SK-N-SH treated with all-trans-retinoic acid at 6 μM for 48 hours (cell line): ENCODE data around the gene MAPKAPK2.

Experiments
- ARNTL ChIP-seq: fragments of 450-650 bp; formaldehyde crosslinking; IDR thresholded peaks from 2 replicates; pipeline ENCODE4 v1.5.0; 2020; ENCODE audit warnings: low read depth, mild to moderate bottlenecking, moderate library complexity, borderline replicate concordance
- BACH2 ChIP-seq: fragments of 250-450 bp; sonication (Bioruptor Pico); IDR thresholded peaks from 2 replicates; pipeline ENCODE4 v1.9.0; 2021; ENCODE audit warnings: mild to moderate bottlenecking, borderline replicate concordance
- OSR1 ChIP-seq: fragments of 250-450 bp; sonication (Bioruptor Pico); IDR thresholded peaks from 2 replicates; pipeline ENCODE4 v1.8.0; 2022; ENCODE audit warnings: moderate library complexity, mild to moderate bottlenecking, inconsistent platforms
- PATZ1 ChIP-seq: fragments of 250-450 bp; sonication (Bioruptor Pico); IDR thresholded peaks from 2 replicates; pipeline ENCODE4 v1.8.0; 2020; ENCODE audit warnings: mild to moderate bottlenecking, moderate library complexity, borderline replicate concordance
- RARB ChIP-seq: fragments of 250-450 bp; sonication (Bioruptor Pico); IDR thresholded peaks from 2 replicates; pipeline ENCODE4 v1.8.0; 2021; ENCODE audit warnings: mild to moderate bottlenecking, moderate library complexity
- TSHZ2 ChIP-seq: fragments of 250-450 bp; sonication (Bioruptor Pico); IDR thresholded peaks from 2 replicates; pipeline ENCODE4 v1.5.0; 2020; ENCODE audit warnings: mild to moderate bottlenecking, moderate library complexity
- ZFP30 ChIP-seq: fragments of 450-650 bp; formaldehyde crosslinking; IDR thresholded peaks from 2 replicates; pipeline ENCODE4 v1.5.0; 2022; ENCODE audit warnings: mild to moderate bottlenecking, moderate library complexity
- ZNF70 ChIP-seq: fragments of 450-650 bp; formaldehyde crosslinking; IDR thresholded peaks from 2 replicates; pipeline ENCODE4 v1.5.0; 2020; ENCODE audit warnings: mild to moderate bottlenecking, moderate library complexity
- TF ChIP-seq, protein P1 (sequence below): fragments of 250-450 bp; sonication (Bioruptor Pico); IDR thresholded peaks from 2 replicates; pipeline ENCODE4 v1.5.1; 2020; ENCODE audit warnings: low read depth, mild to moderate bottlenecking, moderate library complexity
- TF ChIP-seq, protein P2 (sequence below): fragments of 250-450 bp; sonication (Bioruptor Pico); IDR thresholded peaks from 2 replicates; pipeline ENCODE4 v1.8.0; 2021; ENCODE audit warnings: low read depth, mild to moderate bottlenecking, moderate library complexity, borderline replicate concordance

DNA sequence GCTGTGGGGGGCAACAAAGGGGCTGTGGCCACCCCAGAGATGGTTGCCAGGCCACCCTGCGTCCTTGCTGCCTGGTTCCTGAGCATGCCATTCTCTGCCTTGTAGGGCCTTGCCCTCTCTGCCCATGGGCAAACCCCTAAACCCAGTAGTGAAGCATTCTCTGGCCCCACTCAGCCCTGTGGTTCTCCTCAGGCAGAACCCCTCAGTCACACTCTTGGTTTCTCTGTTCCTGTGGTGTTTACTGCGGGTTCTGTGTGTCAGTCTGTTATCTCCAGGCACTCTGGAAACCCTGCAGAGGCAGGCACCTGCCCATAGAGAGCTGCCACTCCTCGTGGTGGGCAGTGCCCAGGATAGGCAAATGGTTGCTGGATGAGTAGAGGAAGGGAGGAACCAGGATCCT is 44.8 kb downstream of the MAPKAPK2 start:
- no peak for TF ChIP-seq PATZ1 (CRISPR knock-in tag)
- no peak for TF ChIP-seq ZNF70 (CRISPR knock-in tag)
- no peak for TF ChIP-seq OSR1
- TF ChIP-seq BACH2 (CRISPR knock-in tag): no peak
- TF ChIP-seq RARB (CRISPR knock-in tag): no peak
- TF ChIP-seq ZFP30 (CRISPR knock-in tag): no peak
- TF ChIP-seq, protein P1, sequence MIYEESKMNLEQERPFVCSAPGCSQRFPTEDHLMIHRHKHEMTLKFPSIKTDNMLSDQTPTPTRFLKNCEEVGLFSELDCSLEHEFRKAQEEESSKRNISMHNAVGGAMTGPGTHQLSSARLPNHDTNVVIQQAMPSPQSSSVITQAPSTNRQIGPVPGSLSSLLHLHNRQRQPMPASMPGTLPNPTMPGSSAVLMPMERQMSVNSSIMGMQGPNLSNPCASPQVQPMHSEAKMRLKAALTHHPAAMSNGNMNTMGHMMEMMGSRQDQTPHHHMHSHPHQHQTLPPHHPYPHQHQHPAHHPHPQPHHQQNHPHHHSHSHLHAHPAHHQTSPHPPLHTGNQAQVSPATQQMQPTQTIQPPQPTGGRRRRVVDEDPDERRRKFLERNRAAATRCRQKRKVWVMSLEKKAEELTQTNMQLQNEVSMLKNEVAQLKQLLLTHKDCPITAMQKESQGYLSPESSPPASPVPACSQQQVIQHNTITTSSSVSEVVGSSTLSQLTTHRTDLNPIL (CRISPR knock-in tag): no peak
- TF ChIP-seq, protein P2, sequence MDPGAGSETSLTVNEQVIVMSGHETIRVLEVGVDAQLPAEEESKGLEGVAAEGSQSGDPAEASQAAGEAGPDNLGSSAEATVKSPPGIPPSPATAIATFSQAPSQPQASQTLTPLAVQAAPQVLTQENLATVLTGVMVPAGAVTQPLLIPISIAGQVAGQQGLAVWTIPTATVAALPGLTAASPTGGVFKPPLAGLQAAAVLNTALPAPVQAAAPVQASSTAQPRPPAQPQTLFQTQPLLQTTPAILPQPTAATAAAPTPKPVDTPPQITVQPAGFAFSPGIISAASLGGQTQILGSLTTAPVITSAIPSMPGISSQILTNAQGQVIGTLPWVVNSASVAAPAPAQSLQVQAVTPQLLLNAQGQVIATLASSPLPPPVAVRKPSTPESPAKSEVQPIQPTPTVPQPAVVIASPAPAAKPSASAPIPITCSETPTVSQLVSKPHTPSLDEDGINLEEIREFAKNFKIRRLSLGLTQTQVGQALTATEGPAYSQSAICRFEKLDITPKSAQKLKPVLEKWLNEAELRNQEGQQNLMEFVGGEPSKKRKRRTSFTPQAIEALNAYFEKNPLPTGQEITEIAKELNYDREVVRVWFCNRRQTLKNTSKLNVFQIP: no peak
- no peak for TF ChIP-seq TSHZ2
- TF ChIP-seq ARNTL (CRISPR knock-in tag): no peak
